Measurements from ENCODE around the gene ENPP3. TPM values are rescaled to one million over a fixed set of nuclear protein-coding genes. Genes with fewer than 3 reads are reported as not detected.
A peak's percentile ranks its signal among the peaks of the same experiment; 100 is the strongest.

The ENPP3 gene
- total RNA-seq, 1 experiment from 2014 or later = not detected

DNA sequence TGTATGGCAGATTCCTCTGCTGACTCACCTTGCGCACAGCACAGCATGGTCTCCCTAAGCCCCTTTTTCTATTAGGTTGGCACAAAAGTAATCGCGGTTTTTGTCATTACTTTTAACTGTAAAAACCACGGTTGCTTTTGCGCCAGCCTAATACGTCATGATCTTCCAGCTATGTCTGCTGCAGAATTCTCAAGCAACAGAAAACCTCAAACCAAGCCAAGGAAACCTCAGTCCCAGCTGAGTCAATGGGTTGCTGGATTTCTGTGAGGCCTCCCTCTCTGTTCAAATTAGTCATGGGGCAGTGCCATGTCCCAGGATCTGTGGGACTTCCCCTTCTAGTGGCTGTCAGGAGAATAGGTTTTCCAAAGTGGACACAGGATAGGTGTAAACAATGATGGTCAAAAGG, 155.0 kb downstream of the ENPP3 start (continued):
- TF ChIP-seq ATF1 (CRISPR knock-in tag; IDR thresholded peaks at IDR 0.05) = no peak

DNA sequence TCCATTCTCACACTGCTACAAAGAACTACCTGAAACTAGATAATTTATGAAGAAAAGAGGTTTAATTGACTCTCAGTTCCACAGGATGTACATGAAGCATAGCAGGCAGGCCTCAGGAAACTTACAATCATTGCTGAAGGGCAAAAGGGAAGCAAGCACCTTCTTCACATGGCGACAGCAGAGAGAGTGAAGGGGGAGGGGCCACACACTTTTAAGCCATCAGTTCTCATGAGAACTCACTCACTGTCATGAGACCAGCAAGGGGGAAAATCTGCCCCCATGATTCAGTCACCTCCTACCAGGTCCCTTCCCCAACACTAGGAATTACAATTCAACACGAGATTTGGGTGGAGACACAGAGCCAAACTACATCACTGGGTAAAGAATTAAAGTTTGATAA, 158.3 kb downstream of the ENPP3 start:
- H3K36me3 Mint-ChIP-seq = no peaks in the 10 kb centered on the region
- POLR2A ChIA-PET = no interaction called here
- H3K4me1 Mint-ChIP-seq = peaks cover 16% of the 10 kb centered on the region
- DNase-seq (ENCODE audit: low spot score) = no peak
- no peak overlapping the region for H3K4me3 Mint-ChIP-seq
- peaks cover 4% of the 10 kb centered on the region; the same call in 1 of the 2 replicates for H3K9me3 Mint-ChIP-seq
- TF ChIP-seq, protein P1, sequence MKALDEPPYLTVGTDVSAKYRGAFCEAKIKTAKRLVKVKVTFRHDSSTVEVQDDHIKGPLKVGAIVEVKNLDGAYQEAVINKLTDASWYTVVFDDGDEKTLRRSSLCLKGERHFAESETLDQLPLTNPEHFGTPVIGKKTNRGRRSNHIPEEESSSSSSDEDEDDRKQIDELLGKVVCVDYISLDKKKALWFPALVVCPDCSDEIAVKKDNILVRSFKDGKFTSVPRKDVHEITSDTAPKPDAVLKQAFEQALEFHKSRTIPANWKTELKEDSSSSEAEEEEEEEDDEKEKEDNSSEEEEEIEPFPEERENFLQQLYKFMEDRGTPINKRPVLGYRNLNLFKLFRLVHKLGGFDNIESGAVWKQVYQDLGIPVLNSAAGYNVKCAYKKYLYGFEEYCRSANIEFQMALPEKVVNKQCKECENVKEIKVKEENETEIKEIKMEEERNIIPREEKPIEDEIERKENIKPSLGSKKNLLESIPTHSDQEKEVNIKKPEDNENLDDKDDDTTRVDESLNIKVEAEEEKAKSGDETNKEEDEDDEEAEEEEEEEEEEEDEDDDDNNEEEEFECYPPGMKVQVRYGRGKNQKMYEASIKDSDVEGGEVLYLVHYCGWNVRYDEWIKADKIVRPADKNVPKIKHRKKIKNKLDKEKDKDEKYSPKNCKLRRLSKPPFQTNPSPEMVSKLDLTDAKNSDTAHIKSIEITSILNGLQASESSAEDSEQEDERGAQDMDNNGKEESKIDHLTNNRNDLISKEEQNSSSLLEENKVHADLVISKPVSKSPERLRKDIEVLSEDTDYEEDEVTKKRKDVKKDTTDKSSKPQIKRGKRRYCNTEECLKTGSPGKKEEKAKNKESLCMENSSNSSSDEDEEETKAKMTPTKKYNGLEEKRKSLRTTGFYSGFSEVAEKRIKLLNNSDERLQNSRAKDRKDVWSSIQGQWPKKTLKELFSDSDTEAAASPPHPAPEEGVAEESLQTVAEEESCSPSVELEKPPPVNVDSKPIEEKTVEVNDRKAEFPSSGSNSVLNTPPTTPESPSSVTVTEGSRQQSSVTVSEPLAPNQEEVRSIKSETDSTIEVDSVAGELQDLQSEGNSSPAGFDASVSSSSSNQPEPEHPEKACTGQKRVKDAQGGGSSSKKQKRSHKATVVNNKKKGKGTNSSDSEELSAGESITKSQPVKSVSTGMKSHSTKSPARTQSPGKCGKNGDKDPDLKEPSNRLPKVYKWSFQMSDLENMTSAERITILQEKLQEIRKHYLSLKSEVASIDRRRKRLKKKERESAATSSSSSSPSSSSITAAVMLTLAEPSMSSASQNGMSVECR (CRISPR knock-in tag; IDR thresholded peaks at IDR 0.05; ENCODE audit: borderline replicate concordance) = no peak
- no peak for TF ChIP-seq ZNF671 (CRISPR knock-in tag; IDR thresholded peaks at IDR 0.05)
- no peak overlapping the region for H3K27ac Mint-ChIP-seq
- CTCF ChIA-PET = no interaction called here
- peak; percentile 40 for ATAC-seq
- H3K27me3 Mint-ChIP-seq (ENCODE audit: low read depth) = peaks cover 6% of the 10 kb centered on the region

Small RNA genes lying within 50 kb of the gene (microRNA-seq; reads per million reads assigned to microRNA genes)
- not detected for gene MIR548H5 (ENCODE audit: borderline number of aligned reads)

Other genes with a start within 250 kb of the ENPP3 start
- gene ARG1, start 64.1 kb upstream of the ENPP3 start, total RNA-seq (2021) = 0.15 to 0.53 TPM (median 0.21 TPM) in 3 replicates
- 18.0 to 19.0 TPM (median 18.3 TPM) in 3 replicates for gene MED23, start 9.1 kb upstream of the ENPP3 start, total RNA-seq (2021)
- gene OR2A4, start 64.1 kb downstream of the ENPP3 start, total RNA-seq (2021) = not detected in 3 replicates
- gene CTAGE9, start 73.7 kb downstream of the ENPP3 start, total RNA-seq (2021) = 0.09 TPM in 1 of 3 replicates, not detected in the others
- 29.7 to 34.9 TPM (median 30.8 TPM) in 3 replicates for gene ENPP1, start 170.7 kb downstream of the ENPP3 start, total RNA-seq (2021)

All from WTC11 (cell line).